Activated CD4-positive, alpha-beta T cell treated with anti-CD3 and anti-CD28 coated beads, Interleukin-2, amount 50 U/mL, for 16 hours (primary cell): Measurements from ENCODE around the gene FAM111A.

Experiments
- DNase-seq: peaks from one replicate; pipeline ENCODE4 v3.0.0-alpha.2; 2020

FAM111A gene

DNA sequence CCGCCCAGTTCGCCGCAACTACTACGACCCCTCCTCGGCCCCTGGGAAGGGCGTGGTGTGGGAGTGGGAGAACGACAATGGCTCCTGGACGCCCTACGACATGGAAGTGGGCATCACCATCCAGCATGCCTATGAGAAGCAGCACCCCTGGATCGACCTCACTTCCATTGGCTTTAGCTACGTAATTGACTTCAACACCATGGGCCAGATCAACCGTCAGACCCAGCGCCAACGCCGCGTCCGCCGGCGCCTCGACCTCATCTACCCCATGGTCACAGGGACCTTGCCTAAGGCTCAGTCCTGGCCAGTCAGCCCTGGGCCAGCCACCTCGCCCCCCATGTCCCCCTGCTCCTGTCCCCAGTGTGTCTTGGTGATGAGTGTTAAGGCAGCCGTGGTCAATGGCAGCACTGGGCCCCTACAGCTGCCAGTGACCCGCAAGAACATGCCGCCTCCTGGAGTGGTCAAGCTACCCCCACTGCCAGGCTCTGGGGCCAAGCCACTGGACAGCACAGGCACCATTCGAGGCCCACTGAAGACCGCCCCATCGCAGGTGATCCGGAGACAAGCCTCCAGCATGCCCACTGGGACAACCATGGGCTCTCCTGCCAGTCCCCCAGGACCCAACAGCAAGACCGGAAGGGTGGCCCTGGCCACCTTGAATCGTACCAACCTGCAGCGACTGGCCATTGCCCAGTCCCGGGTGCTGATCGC lies 39.2 kb downstream of the FAM111A start:
- DNase-seq, result no peak

DNA sequence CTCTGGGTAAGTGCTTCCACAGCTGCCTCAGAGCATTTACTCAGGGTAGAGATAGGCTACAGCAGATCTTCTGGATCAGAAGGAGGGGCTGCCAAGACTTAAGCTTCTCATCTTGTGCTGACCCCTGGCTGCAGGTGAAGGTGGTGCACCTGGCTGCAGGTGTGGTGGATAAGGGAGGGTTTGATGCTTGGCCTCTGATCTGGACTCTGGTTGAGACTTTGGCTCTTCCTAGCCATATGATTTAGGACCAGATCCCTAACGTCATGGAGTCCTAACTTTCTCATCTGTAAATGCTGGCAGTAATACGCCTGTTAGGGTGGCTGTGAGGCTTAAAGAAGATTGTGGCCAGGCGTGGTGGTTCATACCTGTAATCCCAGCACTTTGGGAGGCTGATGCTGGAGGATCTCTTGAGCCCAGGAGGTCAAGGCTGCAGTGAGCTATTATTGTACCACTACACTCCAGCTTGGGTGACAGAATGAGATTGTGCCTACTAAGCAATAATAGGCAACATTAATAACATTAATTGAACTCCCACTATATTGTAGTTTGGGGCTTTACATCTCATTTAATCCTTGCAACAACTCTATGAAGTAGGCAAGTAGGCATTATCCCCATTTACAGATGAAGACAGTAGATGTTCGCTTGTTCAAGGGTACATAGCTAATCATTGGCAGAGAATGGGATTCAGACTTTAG lies 39.9 kb downstream of the FAM111A start:
- DNase-seq, result no peak

DNA sequence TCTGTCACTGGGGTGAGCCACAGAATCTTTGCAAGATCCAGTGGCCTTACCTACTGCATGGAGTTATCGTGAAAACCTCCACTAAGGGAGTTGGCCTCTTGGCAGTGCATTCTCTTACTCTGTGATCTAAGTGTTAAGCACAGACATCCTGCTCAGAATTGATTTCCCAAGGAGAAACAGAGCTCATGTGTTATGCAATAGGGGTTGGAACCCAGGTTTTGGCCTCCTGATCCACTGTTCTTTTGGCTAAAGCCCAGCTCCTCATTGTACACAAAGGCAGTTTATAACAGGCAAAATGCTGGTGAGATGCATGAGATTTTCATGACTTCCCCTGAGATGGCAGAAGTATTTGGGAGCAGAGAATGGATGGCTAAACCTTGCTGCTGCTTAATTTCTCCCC lies 41.1 kb downstream of the FAM111A start:
- DNase-seq, result no peak

DNA sequence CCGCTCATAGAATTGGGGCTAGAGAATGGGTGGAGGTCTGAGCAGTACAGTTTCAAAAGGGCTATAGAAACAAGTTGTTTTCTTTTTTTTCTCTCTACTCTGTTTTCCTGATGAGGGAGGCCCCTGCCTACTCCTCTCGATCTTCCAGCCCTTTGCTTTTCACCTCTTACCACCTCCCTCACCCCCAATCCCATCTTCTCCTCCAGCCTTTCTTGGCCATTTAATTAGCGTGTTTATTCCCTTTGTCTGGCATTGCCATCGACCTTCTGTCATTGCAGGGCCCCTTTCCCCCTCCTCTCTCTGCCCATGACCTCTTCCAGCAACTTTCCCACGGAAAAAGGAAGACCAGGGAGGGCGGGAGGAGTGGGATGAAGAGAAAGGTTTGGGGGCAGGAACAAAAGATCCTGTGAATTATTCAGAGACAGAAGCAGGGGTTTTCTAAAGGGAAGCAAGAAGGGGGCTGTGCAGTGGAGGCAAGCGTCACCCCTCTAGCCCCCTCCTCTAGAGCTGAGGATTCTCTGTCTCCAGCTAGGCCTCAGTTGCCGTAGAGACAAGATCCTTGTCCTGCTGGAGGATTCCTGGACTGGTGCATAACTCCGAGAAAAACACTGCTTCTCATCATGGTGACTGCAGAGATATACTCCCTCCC lies 42.2 kb downstream of the FAM111A start:
- no peak for DNase-seq

DNA sequence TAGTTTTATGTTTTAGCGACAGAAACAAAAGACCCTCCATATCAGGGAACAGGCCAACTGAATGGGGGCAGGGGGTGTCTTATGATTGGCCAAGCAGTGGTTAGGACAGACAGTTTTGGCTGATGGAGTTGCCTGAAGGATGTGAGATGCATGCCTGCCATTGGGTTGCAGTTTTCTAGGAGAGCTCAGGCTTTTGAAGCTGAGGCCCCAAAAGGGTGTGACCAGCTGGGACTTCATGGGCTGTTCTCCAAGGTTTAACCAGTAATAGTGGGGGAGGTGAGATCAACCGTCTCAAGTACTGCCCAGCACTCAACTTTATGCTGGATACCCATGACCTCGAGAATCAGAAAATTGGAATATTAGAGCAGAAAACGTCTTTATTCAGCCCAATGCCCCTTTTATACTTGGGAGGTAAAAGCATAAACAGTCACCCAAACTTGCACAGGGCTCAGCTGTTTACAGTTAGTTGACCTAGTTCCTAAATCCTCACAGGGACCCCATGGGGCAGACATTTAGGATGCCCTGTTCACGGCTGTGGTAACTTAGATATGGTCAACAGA lies 42.8 kb downstream of the FAM111A start:
- DNase-seq, result no peak

DNA sequence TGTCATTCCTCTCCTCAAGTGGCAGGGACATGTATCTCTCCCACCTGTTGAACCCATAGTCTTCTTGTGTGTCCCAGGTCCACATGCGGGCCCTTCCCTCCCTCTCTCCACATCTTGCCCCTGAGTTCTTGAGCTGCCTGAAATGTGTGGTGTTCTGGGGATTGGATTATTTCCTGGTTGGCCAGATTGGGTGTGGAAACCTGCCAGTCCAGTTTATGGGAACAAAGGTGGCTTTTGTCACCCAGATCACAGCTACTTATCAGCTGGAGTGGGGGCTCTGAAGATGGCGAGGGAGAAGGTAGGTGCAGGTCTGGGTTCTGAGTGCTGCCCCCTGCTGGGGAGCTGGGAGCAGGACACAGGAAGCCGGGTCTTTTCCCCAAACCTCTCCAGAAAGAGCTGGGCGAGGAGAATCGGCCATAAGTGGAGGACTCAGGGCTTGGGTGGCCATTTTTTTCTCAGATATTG lies 43.5 kb downstream of the FAM111A start:
- DNase-seq, result peak; percentile 44

DNA sequence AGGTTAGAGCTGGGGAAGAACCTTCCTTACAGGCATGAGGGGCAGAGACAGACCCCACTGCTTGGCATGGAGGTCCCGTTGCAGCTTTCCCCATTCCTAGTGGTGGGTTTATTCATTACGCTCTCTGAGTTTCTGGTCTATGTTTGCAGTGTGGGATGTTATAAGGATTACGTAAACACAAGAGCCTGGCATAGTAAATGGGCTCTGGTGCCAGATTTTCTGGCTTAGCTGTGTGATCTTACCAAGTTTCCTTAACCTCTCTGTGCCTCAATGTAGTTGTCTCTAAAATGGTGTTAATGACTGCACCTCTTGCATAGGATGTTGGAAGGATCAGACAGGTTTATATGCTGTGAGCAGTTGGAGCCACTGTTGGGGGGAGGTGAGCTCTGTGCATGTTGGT lies 44.4 kb downstream of the FAM111A start:
- no peak for DNase-seq

DNA sequence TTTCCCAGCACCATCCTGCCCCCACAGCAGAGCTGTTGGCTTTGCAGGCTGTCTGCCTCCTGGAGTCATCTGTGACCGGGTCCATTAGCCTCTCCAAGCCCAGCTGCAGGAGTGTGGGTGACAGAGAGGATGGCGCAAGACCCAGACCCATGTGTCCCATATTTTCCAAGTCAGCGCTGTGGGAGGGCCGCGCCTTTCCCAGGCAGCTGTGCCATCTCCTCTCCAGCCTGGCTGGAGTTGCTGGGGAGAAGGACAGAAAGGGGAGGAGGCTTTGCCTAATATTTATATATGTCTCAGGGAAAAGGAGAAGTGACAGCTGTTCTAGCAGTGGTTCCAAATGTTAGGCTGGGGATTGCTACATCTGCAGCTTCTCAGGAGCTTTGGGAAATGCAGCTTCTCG lies 44.9 kb downstream of the FAM111A start:
- no peak for DNase-seq

DNA sequence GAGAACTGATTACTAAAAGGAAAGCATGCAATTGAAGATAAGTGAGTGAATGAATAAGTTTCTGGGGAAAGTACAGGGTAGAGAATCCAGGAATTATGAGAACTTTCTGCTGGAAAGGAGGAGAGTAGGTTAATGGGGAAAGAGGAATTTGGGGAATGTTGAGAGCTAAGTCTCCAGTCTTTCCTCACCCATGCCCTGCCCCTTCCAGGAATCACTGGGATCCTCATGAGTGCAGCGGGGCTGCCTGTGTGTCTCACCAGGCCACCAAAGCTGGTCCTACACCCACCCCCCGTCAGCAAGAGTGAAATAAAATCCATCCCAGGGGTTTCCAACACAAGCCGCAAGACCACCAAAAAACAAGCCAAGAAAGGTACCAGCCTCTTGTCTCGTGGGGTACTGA lies 46.3 kb downstream of the FAM111A start:
- DNase-seq, result no peak

DNA sequence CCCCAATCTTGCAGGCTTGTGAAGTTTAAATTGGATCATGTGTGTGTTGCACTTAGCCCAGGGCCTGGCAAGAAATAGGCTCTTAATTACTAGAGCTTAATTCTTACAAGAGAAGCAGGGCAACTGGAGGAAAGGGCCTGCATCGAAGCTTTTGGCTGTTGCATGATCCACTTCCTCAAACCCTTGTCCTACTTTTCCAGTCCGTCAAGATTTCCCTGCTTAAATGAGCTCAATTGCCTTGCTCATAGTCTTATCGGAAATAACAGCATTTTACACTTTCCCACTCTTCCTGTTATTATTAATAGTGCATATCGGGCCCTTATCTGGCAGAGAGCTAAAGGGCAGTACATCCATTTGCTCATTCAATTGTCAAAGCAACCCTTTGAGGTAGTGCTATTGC lies 47.3 kb downstream of the FAM111A start:
- DNase-seq, result no peak

DNA sequence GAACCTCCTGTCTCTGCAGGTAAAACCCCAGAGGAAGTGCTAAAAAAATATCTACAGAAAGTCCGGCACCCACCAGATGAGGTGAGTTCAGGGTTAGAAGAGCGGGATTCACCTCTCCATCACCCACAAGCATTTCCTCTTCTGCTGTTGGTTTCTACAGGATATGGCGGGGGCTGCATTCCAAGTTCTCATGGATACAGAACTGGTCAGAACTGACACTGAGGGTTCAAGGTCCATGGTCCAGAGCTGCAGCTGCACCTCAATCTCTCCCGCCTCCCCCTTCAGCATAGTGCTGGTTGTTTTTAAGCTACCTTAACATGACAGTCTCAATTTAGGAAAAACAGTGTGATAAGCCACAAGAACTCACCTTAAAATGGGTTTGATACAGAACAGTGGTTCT lies 48.4 kb downstream of the FAM111A start:
- no peak for DNase-seq

DNA sequence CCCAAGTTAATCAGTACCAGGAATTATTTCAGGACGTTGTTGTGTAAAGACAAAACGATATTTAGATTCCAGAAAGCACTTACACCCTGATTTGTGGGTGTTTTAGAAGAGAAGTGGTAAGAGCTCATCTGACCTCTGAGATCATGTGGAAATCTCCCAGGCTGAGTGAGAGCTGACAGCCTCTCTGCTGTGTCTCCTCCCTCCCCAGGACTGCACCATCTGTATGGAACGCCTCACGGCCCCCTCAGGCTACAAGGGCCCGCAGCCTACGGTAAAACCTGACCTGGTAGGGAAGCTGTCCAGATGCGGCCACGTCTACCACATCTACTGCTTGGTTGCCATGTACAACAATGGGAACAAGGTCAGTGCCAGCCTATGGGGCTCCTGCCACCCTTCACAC lies 49.2 kb downstream of the FAM111A start:
- DNase-seq, result no peak

DNA sequence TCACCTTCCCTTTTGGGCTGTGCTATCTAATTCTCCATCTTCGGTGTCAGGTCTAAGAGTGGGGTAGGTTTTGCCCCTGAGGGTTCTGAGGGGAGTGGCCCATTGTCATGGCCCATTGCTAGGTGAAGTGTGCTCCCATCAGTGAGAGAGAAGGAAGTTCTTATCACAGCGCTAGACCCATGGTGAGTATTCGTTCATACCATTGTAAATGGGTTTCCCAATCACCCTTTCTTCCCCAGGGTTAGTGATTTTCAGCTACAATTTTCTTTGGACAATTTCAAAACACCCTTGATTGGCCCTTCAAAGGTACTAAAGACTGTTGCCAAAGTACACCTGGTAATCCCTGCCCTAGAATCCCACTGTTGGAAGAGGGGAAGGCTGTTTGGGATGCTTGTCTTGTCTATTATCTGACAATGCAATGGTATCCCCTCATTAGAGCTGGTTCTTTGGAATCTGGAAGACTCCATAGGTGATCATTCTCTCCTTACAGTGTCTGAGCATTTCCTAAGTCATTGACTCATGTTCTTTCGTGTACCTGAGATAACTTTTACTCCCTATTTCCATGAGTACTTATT lies 49.9 kb downstream of the FAM111A start:
- DNase-seq, result no peak

DNA sequence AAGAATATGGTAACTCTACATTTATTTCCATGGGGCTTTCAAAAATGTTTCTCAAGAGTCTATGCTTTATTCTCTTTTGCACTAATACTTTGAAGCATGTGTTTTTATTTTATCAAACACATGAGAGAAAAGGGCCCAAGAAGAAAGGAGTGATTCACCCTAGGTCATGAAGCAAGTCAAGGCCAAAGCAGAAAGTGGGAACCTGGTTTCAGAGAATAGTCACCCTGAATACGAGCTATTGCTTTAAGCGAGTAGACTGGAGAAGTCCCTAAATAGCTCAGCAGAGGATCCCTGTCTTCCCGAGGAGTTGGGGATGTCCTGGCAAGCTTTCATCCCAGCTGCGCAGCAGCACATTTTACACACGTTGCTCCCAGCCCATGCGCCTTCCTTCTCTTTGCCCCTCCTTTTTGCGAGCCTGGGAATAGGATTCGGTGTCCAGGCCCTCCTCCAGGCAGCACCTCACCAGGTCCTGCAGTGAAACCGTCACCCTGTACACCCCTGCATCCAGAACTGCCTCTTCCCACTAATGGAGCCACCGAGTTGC lies 51.0 kb downstream of the FAM111A start:
- DNase-seq, result no peak

DNA sequence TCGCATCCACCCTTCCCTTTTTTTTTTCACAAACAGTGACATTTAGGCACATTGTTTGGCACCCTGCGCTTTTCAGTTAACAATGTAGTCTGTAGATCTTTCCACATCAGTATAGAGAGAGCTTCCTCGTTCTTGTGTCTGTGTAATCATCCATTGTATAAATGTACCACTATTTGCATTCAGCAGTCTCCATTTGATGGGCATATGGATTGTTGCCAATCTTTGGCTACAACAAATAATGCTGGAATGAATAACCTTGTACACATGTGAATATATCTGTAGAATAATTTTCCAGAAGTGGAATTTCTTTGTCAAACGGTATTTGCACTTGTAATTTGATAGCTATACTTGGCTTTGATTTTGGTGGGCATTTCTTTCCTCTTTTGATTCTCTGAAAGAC lies 52.9 kb downstream of the FAM111A start:
- no peak for DNase-seq

DNA sequence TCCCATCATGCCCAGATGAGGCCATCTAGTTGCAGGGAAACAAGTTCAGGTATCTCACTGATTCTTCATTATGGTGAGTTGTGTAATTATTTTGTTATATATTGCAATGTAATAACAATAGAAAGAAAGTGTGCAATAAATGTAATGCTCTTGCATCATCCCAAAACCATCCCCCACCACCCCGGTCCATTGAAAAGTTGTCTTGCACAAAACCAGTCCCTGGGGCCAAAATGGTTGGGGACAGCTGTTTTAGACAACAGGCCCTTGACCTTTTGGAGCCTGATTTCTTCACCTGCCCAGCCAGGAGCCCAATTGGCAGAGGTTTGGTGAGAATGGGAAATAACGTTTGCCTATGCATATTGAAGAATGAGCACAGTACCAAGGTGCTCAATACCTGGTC lies 54.1 kb downstream of the FAM111A start:
- no peak for DNase-seq

DNA sequence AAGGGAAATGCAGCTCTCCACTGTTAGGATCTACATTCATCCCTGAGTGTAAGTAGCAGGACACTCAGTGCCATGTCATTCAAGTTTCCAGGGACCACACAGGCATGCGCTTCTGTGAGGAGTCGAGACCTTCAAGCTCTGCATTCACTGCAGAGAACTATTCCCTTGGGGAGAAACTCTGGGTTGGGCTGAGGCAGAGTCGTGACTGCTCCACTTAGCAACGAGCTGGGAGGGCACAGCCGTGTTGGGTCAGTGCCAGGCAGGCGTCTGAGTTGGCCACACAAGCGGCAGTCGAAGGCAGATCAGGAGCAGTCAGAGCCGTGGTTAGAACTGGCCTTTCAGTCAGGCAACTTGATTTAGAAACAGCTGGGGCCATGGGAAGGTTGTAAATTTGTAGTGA lies 55.3 kb downstream of the FAM111A start:
- no peak for DNase-seq

DNA sequence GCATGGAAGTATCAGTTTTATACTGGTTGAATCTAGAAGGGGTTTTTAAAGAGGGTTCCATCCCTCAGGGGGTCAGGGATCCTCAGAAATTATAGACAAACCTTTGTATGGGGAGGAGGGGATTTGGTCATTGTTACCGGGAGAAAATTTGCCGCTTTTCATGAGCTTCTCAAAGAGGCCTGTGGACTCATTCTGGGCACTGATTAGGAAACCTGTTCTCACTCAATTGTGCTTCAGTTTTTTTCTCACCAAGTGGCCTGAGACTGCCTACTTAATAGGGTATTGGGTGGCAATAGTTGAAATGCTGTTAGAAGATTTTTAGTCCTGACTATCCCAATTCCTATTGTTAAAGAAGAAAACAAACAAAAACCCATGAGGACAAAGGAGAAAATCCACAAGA lies 56.1 kb downstream of the FAM111A start:
- DNase-seq, result no peak

DNA sequence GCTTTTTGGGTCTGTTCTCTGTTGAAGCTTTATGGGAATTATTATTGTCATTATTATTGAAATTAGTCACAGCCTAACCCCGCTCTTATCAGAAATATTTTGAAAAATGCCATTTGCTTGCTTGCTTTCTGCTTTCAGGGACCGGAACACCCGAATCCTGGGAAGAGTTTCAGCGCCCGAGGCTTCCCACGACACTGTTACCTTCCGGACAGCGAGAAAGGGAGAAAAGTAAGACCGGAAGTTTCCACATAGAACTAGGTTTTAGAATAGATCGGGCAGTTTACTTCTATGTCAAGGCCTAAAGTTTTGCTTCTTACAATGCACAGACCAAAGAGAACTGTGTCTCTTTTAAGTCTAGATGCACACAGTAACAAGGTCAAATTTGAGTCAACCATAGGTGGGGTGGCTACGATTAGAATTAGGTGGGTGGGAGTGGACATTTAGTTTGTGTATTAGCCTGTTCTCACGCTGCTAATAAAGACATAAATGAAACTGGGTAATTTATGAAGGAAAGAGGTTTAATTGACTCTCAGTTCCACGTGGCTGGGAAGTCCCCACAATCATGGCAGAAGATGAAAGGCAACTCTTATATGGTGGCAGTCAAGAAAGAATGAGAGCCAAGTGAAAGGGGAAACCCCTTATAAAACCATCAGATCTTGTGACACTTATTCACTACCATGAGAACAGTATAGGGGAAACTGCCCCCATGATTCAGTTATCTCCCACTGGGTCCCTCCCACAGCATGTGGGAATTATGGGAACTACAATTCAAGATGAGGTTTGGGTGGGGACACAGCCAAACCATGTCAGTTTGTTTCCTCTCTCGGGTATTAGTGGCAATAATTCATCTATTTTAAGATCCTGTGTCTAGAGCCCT lies 57.1 kb downstream of the FAM111A start:
- DNase-seq, result peak; percentile 33

DNA sequence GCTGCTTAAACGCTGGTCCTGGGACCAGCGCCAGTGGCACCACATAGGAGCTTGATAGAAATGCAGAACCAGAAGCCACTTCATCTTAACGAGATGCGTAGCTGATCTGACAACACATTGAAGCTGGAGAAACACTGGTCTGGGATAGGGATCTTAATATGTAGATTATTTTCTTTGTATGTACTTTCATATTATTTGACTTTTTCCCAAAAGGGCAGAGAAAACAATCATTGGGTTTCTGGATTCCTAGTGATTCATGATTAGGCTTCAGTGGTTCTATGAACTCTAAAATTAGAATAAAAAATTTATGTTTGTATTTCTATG lies 57.7 kb downstream of the FAM111A start:
- no peak for DNase-seq

DNA sequence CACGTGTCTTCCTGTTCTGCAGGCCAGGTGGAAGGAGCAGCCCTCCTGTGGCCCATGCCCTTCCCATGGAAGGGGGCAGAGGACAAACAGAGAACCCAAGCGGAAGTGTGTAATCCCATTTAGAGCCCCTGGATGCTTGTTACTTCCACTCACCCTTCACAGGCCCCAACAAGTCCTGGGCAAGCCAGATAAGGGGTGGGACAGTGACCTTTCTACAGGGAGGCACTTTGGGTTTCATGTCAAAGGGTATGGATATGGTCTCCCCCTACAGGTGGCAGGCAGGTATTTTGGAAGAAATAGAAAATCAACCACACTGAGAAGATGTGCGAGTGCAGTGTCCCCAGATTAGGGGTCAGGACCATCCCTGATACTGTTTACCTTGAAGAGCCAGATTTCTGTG lies 58.7 kb downstream of the FAM111A start:
- no peak for DNase-seq
